ENCODE measurements around the gene LDHD.

DNA sequence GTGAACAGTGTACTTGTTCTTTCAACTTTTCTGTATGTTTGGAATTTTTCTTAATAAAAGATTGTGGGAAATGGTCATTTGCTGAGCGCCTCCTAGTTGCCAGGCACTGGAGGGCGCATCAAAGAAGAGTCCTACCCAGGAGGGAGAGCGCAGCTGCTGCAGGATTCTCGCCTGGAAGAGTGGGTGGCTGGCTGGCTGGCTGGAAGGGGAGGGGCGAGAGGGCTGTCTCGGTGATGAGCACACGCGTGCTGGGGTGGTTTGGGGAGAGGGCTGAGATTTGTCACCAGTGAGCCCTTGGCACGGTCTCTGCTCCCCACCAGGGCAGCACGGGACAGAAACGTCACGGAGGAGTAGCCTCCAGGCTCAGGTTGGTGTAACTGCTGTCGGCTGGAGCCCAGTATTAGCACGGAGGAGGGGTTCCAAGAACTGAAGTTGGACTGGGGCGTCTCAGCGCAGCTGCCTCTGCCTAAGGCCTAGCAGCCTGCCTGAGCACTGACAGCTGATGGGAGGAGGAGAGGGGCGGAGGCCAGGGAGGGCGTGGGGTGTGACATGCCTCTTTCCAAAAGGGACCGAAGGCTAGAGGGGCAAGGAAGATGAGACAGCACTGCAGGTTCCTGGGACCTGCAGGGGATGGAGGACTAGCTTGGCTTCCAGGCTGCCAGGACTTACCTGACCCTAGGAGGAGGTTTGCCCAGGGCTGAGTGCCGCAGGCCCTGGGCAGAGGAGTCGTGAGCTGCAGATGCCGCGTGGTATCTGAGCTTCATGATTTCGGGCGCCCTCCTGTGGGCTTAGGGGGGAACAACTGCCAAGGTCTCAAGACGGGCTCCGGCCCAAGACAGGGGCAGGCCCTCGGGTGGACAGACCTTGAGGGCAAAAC lies 5.7 kb downstream of the LDHD start:
- TF ChIP-seq ZNF274 (IDR thresholded peaks at IDR 0.05; ENCODE audit: low read depth, low read length): no peak
- TF ChIP-seq SUZ12 (IDR thresholded peaks at IDR 0.05; ENCODE audit: extremely low read depth, insufficient read depth, insufficient read length): no peak

Data from NT2/D1 (cell line).